ENCODE data around the gene DMPK.
"Not testable (repeated sequence)": the region's sequence is repeated elsewhere in the genome, so short reads cannot be mapped to it uniquely, and the experiment has no call there.

DMPK gene

GRCh38 chr19:45767881-45768654, 14.2 kb downstream of the DMPK start:
- DNase-seq = no peak

- no peak for DNase-seq
Measured at GRCh38 chr19:45767410-45767880, 14.8 kb downstream of the DMPK start.

GRCh38 chr19:45766869-45767346, 15.4 kb downstream of the DMPK start:
- no peak for DNase-seq

GRCh38 chr19:45766296-45766868, 15.9 kb downstream of the DMPK start:
- no peak for DNase-seq

GRCh38 chr19:45765702-45766295, 16.5 kb downstream of the DMPK start:
- no peak for DNase-seq

GRCh38 chr19:45764945-45765701, 17.2 kb downstream of the DMPK start:
- DNase-seq = no peak

GRCh38 chr19:45764475-45764874, 17.8 kb downstream of the DMPK start:
- no peak for DNase-seq

GRCh38 chr19:45763691-45764294, 18.5 kb downstream of the DMPK start:
- DNase-seq = no peak

- DNase-seq = no peak
Measured at GRCh38 chr19:45762870-45763631, 19.2 kb downstream of the DMPK start.

- no peak for DNase-seq
Measured at GRCh38 chr19:45761714-45762113, 20.6 kb downstream of the DMPK start.

- no peak for DNase-seq
Measured at GRCh38 chr19:45758921-45759320, 23.4 kb downstream of the DMPK start.

GRCh38 chr19:45757695-45758094, 24.6 kb downstream of the DMPK start:
- no peak for DNase-seq

GRCh38 chr19:45754323-45754722, 28.0 kb downstream of the DMPK start:
- DNase-seq = no peak

GRCh38 chr19:45753548-45753947, 28.7 kb downstream of the DMPK start:
- DNase-seq = no peak

- DNase-seq = no peak
Measured at GRCh38 chr19:45752639-45753038, 29.7 kb downstream of the DMPK start.

- not testable (repeated sequence) for DNase-seq
Measured at GRCh38 chr19:45751483-45751882, 30.8 kb downstream of the DMPK start.

- no peak for DNase-seq
Measured at GRCh38 chr19:45747513-45747912, 34.8 kb downstream of the DMPK start.

- no peak for DNase-seq
Measured at GRCh38 chr19:45746866-45747265, 35.4 kb downstream of the DMPK start.

- no peak for DNase-seq
Measured at GRCh38 chr19:45745606-45746005, 36.7 kb downstream of the DMPK start.

GRCh38 chr19:45742969-45743368, 39.3 kb downstream of the DMPK start:
- DNase-seq = no peak

- no peak for DNase-seq
Measured at GRCh38 chr19:45739498-45740439, 42.5 kb downstream of the DMPK start.
